Measurements from ENCODE around the gene NEMP1. TPM values are rescaled to one million over a fixed set of nuclear protein-coding genes. Genes with fewer than 3 reads are reported as not detected.

NEMP1 gene
- 3.9 and 10.0 TPM in 2 replicates for total RNA-seq

GRCh38 chr12:57078519-57079404 is at the start of gene NEMP1:
TSS of gene NEMP1 (minus strand) at chr12:57078791. CDS start at chr12:57078745, 46 bp downstream.

GRCh38 chr12:57127726-57128518 is 49.3 kb upstream of the NEMP1 start, which contains the start of gene LRP1:
TSS of gene LRP1 (plus strand) at chr12:57128483. CDS start at chr12:57128965, 482 bp downstream.

GRCh38 chr12:57111031-57111734 is 32.6 kb upstream of the NEMP1 start, which contains the start of gene STAT6:
TSS of gene STAT6 (minus strand) at chr12:57111362. CDS start at chr12:57108278, 3,084 bp downstream.

GRCh38 chr12:57088354-57089270 is 10.0 kb upstream of the NEMP1 start, which contains the start of gene NAB2:
TSS of gene NAB2 (plus strand) at chr12:57089114. CDS start at chr12:57089272, 158 bp downstream.

GRCh38 chr12:57049890-57050289 is 28.7 kb downstream of the NEMP1 start, which contains the start of gene MYO1A:
TSS of gene MYO1A (minus strand) at chr12:57050129. CDS start at chr12:57048323, 1,806 bp downstream.

GRCh38 chr12:57016348-57016747 is 62.2 kb downstream of the NEMP1 start, which contains the start of gene TAC3:
TSS of gene TAC3 (minus strand) at chr12:57016529. CDS start at chr12:57015797, 732 bp downstream.

GRCh38 chr12:57005980-57006808 is 72.4 kb downstream of the NEMP1 start, which contains the start of gene ZBTB39:
TSS of gene ZBTB39 (minus strand) at chr12:57006546. CDS start at chr12:57004917, 1,629 bp downstream.

Other genes with a start within 250 kb of the NEMP1 start
- gene SDR9C7, start 144.4 kb downstream of the NEMP1 start, total RNA-seq = not detected in 2 replicates
- 0.30 and 0.37 TPM in 2 replicates for gene RDH16, start 121.2 kb downstream of the NEMP1 start, total RNA-seq
- gene ZBTB39, start 72.2 kb downstream of the NEMP1 start, total RNA-seq = 5.0 and 6.8 TPM in 2 replicates
- gene TAC3, start 62.3 kb downstream of the NEMP1 start, total RNA-seq = not detected in 2 replicates
- not detected in 2 replicates for gene MYO1A, start 28.7 kb downstream of the NEMP1 start, total RNA-seq
- gene NAB2, start 10.3 kb upstream of the NEMP1 start, total RNA-seq = 23.5 and 60.4 TPM in 2 replicates
- 36.8 and 54.3 TPM in 2 replicates for gene STAT6, start 32.6 kb upstream of the NEMP1 start, total RNA-seq
- 617 and 769 TPM in 2 replicates for gene LRP1, start 49.7 kb upstream of the NEMP1 start, total RNA-seq
- not detected in 2 replicates for gene LRP1-AS, start 68.8 kb upstream of the NEMP1 start, total RNA-seq
- 12.5 and 13.9 TPM in 2 replicates for gene NXPH4, start 138.0 kb upstream of the NEMP1 start, total RNA-seq
- 287 and 328 TPM in 2 replicates for gene SHMT2, start 150.9 kb upstream of the NEMP1 start, total RNA-seq
- not detected in 2 replicates for gene STAC3, start 172.4 kb upstream of the NEMP1 start, total RNA-seq

All from smooth muscle cell of the umbilical artery (primary cell).